ENCODE results near the gene SLC25A29.

GRCh38 chr14:100243020-100243419 is 63.2 kb downstream of the SLC25A29 start:
- no peak for TF ChIP-seq CTCF (IDR thresholded peaks at IDR 0.05; ENCODE audit: low read depth, low read length, poor library complexity, severe bottlenecking)
- no peak for TF ChIP-seq EZH2phosphoT487 (IDR thresholded peaks at IDR 0.05; ENCODE audit: borderline replicate concordance, low read length)
